HepG2 (cell line): ENCODE data around the gene NECAP2. TPM values are rescaled to one million over a fixed set of nuclear protein-coding genes. Genes with fewer than 3 reads are reported as not detected.
"Not testable (repeated sequence)": the region's sequence is repeated elsewhere in the genome, so short reads cannot be mapped to it uniquely, and the experiment has no call there.

Source experiments
- ATAC-seq: fragments of 200-7000 bp; cut with Tn5 transposase; 3 replicates; pipeline ENCODE4 v1.9.1; 2020; ENCODE audit warnings: mild to moderate bottlenecking, moderate library complexity
- BruUV-seq: library from RNA; stranded (reverse); fragments of 400-500 nt; replicated peaks from 2 replicates; lab custom pipeline; 2021; lab: Mats Ljungman, UMichigan
- CTCF ChIA-PET: fragments of 300-600 bp; formaldehyde crosslinking; extraction: SDS; loops from one replicate; lab custom pipeline; 2021; ENCODE audit warnings: low total read pairs, inconsistent platforms, low intra/inter-chr PET ratio; lab: Yijun Ruan, JAX
- POLR2A ChIA-PET: fragments of 350-600 bp; sonication (Branson Sonifier 250); formaldehyde crosslinking; loops from one replicate; lab custom pipeline; 2020; ENCODE audit warnings: antibody characterized with exemption, inconsistent platforms; lab: Yijun Ruan, JAX
- DNase-seq: peaks from one replicate; pipeline ENCODE4 v3.0.0-alpha.2; 2015; ENCODE audit warnings: low spot score
- FAIRE-seq: peaks from 3 replicates; lab custom pipeline; 2011; peaks lifted over from hg19 to GRCh38; lab: Jason Lieb, UNC
- H2AFZ ChIP-seq: one replicate; pipeline ENCODE4 v1.6.1; 2011; ENCODE audit warnings: low read length, inconsistent platforms
- H3K27ac ChIP-seq: fragments of 300-600 bp; 3 replicates; pipeline ENCODE4 v1.8.0; 2011; ENCODE audit warnings: mixed run types, mild to moderate bottlenecking, mixed read lengths, low read length, inconsistent platforms; ENCODE audit not compliant: insufficient read depth; ENCODE audit errors: extremely low read length
- H3K27me3 ChIP-seq, 2 experiments: fragments of 200-600 bp in 1 of 2; 2 replicates in 1 of 2; 3 replicates in 1 of 2; pipeline versions ENCODE4 v1.6.0 to v1.8.0; 2011; ENCODE audit warnings: low read length in 2 of 2, mild to moderate bottlenecking in 2 of 2, moderate library complexity in 2 of 2, inconsistent platforms in 1 of 2; ENCODE audit not compliant: insufficient read depth in 2 of 2, control insufficient read depth in 1 of 2
- H3K36me3 ChIP-seq, 2 experiments: fragments of 200-600 bp in 1 of 2; replicated peaks in 1 of 2; 2 replicates in 1 of 2; 3 replicates in 1 of 2; pipeline versions ENCODE4 v1.5.1 to v1.8.0; 2011; ENCODE audit warnings: low read length in 2 of 2, inconsistent platforms in 1 of 2; ENCODE audit not compliant: insufficient read depth in 2 of 2, control insufficient read depth in 1 of 2
- H3K4me1 ChIP-seq: 2 replicates; pipeline ENCODE4 v1.5.1; 2012; ENCODE audit warnings: low read length, inconsistent platforms; ENCODE audit not compliant: insufficient read depth
- H3K4me2 ChIP-seq: 2 replicates; pipeline ENCODE4 v1.6.0; 2011; ENCODE audit warnings: low read depth, low read length, inconsistent platforms
- H3K4me3 ChIP-seq, 3 experiments: fragments of 200-600 bp in 1 of 3; sonication (generic), shearing (Covaris generic) in 1 of 3; replicated peaks in 1 of 3; 2 replicates each; pipeline ENCODE4 v1.5.1; 2011 to 2016; ENCODE audit warnings: low read length in 3 of 3, inconsistent platforms in 2 of 3, low read depth in 2 of 3, mild to moderate bottlenecking in 2 of 3, control low read depth in 1 of 3, mixed read lengths in 1 of 3; ENCODE audit not compliant: insufficient read depth in 1 of 3
- H3K79me2 ChIP-seq: one replicate; pipeline ENCODE4 v1.6.1; 2011; ENCODE audit warnings: low read length, inconsistent platforms; ENCODE audit not compliant: insufficient read depth
- H3K9ac ChIP-seq: 2 replicates; pipeline ENCODE4 v1.6.0; 2011; ENCODE audit warnings: mild to moderate bottlenecking, low read depth, low read length, inconsistent platforms; ENCODE audit not compliant: insufficient read depth
- H3K9me3 ChIP-seq: 2 replicates; pipeline ENCODE4 v1.5.1; 2012; ENCODE audit warnings: mild to moderate bottlenecking, low read length
- H4K20me1 ChIP-seq: 2 replicates; pipeline ENCODE4 v1.6.0; 2011; ENCODE audit warnings: inconsistent platforms, mild to moderate bottlenecking, low read length, moderate library complexity; ENCODE audit not compliant: insufficient read depth
- MAX ChIP-seq: IDR thresholded peaks from 2 replicates; pipeline ENCODE4 v1.6.1; 2012; ENCODE audit warnings: inconsistent platforms
- MED1 ChIP-seq: sonication (generic); formaldehyde crosslinking; IDR thresholded peaks from 2 replicates; pipeline ENCODE4 v1.4.0; 2020; ENCODE audit warnings: missing genetic modification reagents
- WGBS: methylation state at CpG from one replicate; pipeline ENCODE4 v1.1.6; 2017; ENCODE audit warnings: low lambda C conversion rate; 5-methylcytosine and 5-hydroxymethylcytosine counted together
- in situ Hi-C: cut with HindIII; loops from 2 replicates; pipeline ENCODE4 v1.10.0; 2017; ENCODE audit warnings: low pct_unique_long_range_greater_than_20kb; ENCODE audit not compliant: extremely low pct_ligation_motif_present
- intact Hi-C: fragments of 100-400 bp; cut with micrococcal nuclease; formaldehyde crosslinking; loops from one replicate; pipeline ENCODE4 v1.10.0; 2022; ENCODE audit not compliant: unreplicated experiment
- polyA plus RNA-seq, 8 experiments: library from polyadenylated mRNA; depleted of rRNA in 3 of 8; stranded (reverse) in 7 of 8; unstranded in 1 of 8; fragments of >200 nt; fragmentation: Illumina TruSeq in 4 of 8; extraction: Trizol in 4 of 8; gene quantifications; 2 replicates each; pipeline versions ENCODE4 v1.2.1 to v1.2.3, GENCODE V29; 2011 to 2016; ENCODE audit warnings: low read depth in 4 of 8, missing spikeins in 1 of 8, mixed read lengths in 1 of 8; ENCODE audit not compliant: insufficient read depth in 1 of 8
- total RNA-seq, 5 experiments: library from RNA; depleted of rRNA; stranded (reverse); fragments of >200 nt; fragmentation: Illumina TruSeq; extraction: Trizol; gene quantifications; 2 replicates each; pipeline ENCODE4 v1.2.3, GENCODE V29; 2016; ENCODE audit warnings: low read depth in 1 of 5

Gene NECAP2
- total and polyA plus RNA-seq, 2 of the 13 experiments (the other 11 are each of a cell fraction or from before 2014, with no cell fraction given) = 38.5 to 52.3 TPM

DNA sequence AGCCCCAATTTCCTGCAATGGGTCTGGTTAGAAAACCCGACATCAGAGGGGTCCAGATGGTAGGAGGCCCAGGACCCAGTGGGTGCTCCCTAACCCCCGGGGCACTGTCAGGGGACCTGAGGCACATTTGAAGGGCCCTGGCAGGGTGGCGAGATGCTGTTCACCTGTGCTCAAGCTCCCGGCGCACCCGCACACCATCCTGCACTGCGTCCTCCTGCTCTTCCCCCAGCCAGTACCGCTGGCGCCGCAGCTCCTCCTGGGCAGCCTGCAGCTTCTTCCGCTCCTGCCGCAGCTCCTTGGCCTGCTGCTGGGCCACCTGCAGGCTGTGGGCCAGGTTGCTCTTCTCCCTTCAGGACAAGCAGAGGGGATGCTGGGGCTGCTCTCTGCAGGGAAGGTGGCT, 37.6 kb downstream of the NECAP2 start:
- Histone ChIP-seq H3K79me2 (no peaks in the 10 kb centered on the region), H3K4me1 (no peaks in the 10 kb centered on the region), H3K36me3 (peaks cover 0 to 8% of the 10 kb centered on the region in 2 experiments; a peak in 2 of 5 replicates), H3K4me2 (no peak overlapping the region), H3K9me3 (no peaks in the 10 kb centered on the region), H3K4me3 (no peak overlapping the region), H2AFZ (no peak overlapping the region), H3K27me3 (no peaks in the 10 kb centered on the region)
- WGBS = 96% methylated on average over 5 of the region's 12 CpGs
- CTCF ChIA-PET = no interaction called here
- no peak for ATAC-seq
- no peak for DNase-seq
- intact Hi-C loops = no loop called here
- in situ Hi-C loops = no loop called here
- no TSS peak for BruUV-seq
- TF ChIP-seq MAX (no peak), MED1 (CRISPR knock-in tag) (no peak)
- TF ChIP-seq, all 625 proteins: peak for 0
- POLR2A ChIA-PET = no interaction called here
- H3K9ac ChIP-seq = no peak overlapping the region
- no peak overlapping the region for H3K27ac ChIP-seq
- no peak for FAIRE-seq
- H4K20me1 ChIP-seq = no peaks in the 10 kb centered on the region

- CTCF ChIA-PET, H3K4me3 ChIP-seq, H3K79me2 ChIP-seq, POLR2A ChIA-PET, H3K4me2 ChIP-seq, H3K4me1 ChIP-seq, H3K9ac ChIP-seq, H3K27me3 ChIP-seq, intact Hi-C loops, H3K9me3 ChIP-seq, DNase-seq, FAIRE-seq, ATAC-seq, H4K20me1 ChIP-seq, BruUV-seq, H2AFZ ChIP-seq, in situ Hi-C loops, H3K27ac ChIP-seq: not testable (repeated sequence)
- WGBS = 98% methylated on average over 25 of the region's 26 CpGs
- H3K36me3 ChIP-seq = peaks cover 3 to 12% of the 10 kb centered on the region in 2 experiments; a peak in 1 of 5 replicates
These were observed 42.6 kb downstream of the NECAP2 start for GRCh38 chr1:16483146-16483545.

GRCh38 chr1:16483639-16484500, 43.3 kb downstream of the NECAP2 start:
- H3K4me3 ChIP-seq, H3K9me3 ChIP-seq, DNase-seq, H4K20me1 ChIP-seq, H3K79me2 ChIP-seq, FAIRE-seq, H3K27me3 ChIP-seq, H3K36me3 ChIP-seq, BruUV-seq, H3K4me1 ChIP-seq, H3K27ac ChIP-seq, POLR2A ChIA-PET, H2AFZ ChIP-seq, CTCF ChIA-PET, H3K4me2 ChIP-seq, in situ Hi-C loops, H3K9ac ChIP-seq, intact Hi-C loops: not testable (repeated sequence)
- 95% methylated on average over 42 of the region's 45 CpGs for WGBS
- ATAC-seq = peak; percentile 29; the same call in 2 of the 3 replicates
